HEK293 (cell line): Measurements from ENCODE around the gene ASF1B.

Experiments
- BCL11B ChIP-seq: fragments of 450-650 bp; formaldehyde crosslinking; IDR thresholded peaks from 2 replicates; pipeline ENCODE4 v1.5.1; 2016; ENCODE audit warnings: low read depth, missing biosample characterization, missing genetic modification characterization
- GLI4 ChIP-seq: fragments of 450-650 bp; formaldehyde crosslinking; IDR thresholded peaks from 2 replicates; pipeline ENCODE4 v1.5.1; 2016; ENCODE audit warnings: missing biosample characterization, missing genetic modification characterization
- GLIS1 ChIP-seq: fragments of 450-650 bp; formaldehyde crosslinking; IDR thresholded peaks from 2 replicates; pipeline ENCODE4 v1.5.1; 2016; ENCODE audit warnings: missing biosample characterization, missing genetic modification characterization
- INSM2 ChIP-seq: fragments of 450-650 bp; formaldehyde crosslinking; IDR thresholded peaks from 2 replicates; pipeline ENCODE4 v1.5.1; 2016; ENCODE audit warnings: missing biosample characterization, missing genetic modification characterization
- OVOL3 ChIP-seq: fragments of 450-650 bp; formaldehyde crosslinking; IDR thresholded peaks from 2 replicates; pipeline ENCODE4 v1.5.1; 2016; ENCODE audit warnings: missing biosample characterization, missing genetic modification characterization
- PRDM4 ChIP-seq: fragments of 450-650 bp; formaldehyde crosslinking; IDR thresholded peaks from 2 replicates; pipeline ENCODE4 v1.5.1; 2017; ENCODE audit warnings: missing biosample characterization, missing genetic modification characterization
- SETDB1 ChIP-seq: IDR thresholded peaks from one replicate; pipeline ENCODE4 v1.6.1; 2017; ENCODE audit warnings: mild to moderate bottlenecking, low read length, moderate library complexity, mixed read lengths; ENCODE audit not compliant: insufficient read length
- ZBTB11 ChIP-seq: fragments of 450-650 bp; formaldehyde crosslinking; conservative IDR thresholded peaks from 2 replicates; pipeline ENCODE4 v1.5.1; 2016; ENCODE audit warnings: low read depth, missing biosample characterization, missing genetic modification characterization
- ZBTB48 ChIP-seq: fragments of 450-650 bp; formaldehyde crosslinking; IDR thresholded peaks from 2 replicates; pipeline ENCODE4 v1.5.1; 2016; ENCODE audit warnings: missing biosample characterization, missing genetic modification characterization
- ZNF10 ChIP-seq: fragments of 450-650 bp; formaldehyde crosslinking; IDR thresholded peaks from 2 replicates; pipeline ENCODE4 v1.5.1; 2017; ENCODE audit warnings: missing biosample characterization, missing genetic modification characterization
- ZNF394 ChIP-seq: fragments of 450-650 bp; formaldehyde crosslinking; IDR thresholded peaks from 2 replicates; pipeline ENCODE4 v1.5.1; 2016; ENCODE audit warnings: missing biosample characterization, missing genetic modification characterization, mild to moderate bottlenecking, moderate library complexity, borderline replicate concordance
- ZNF449 ChIP-seq: fragments of 450-650 bp; formaldehyde crosslinking; IDR thresholded peaks from 2 replicates; pipeline ENCODE4 v1.5.1; 2017; ENCODE audit warnings: missing biosample characterization, mild to moderate bottlenecking, missing genetic modification characterization, moderate library complexity
- ZNF610 ChIP-seq: fragments of 450-650 bp; formaldehyde crosslinking; IDR thresholded peaks from 2 replicates; pipeline ENCODE4 v1.5.1; 2016; ENCODE audit warnings: missing biosample characterization, missing genetic modification characterization, borderline replicate concordance
- ZNF76 ChIP-seq: fragments of 450-650 bp; formaldehyde crosslinking; IDR thresholded peaks from 2 replicates; pipeline ENCODE4; 2016; ENCODE audit warnings: low read depth, missing biosample characterization, missing genetic modification characterization, borderline replicate concordance
- ZNF792 ChIP-seq: fragments of 450-650 bp; formaldehyde crosslinking; IDR thresholded peaks from 2 replicates; pipeline ENCODE4 v1.5.1; 2016; ENCODE audit warnings: missing biosample characterization, missing genetic modification characterization
- ZXDB ChIP-seq: fragments of 450-650 bp; formaldehyde crosslinking; IDR thresholded peaks from 2 replicates; pipeline ENCODE4 v1.5.1; 2016; ENCODE audit warnings: missing biosample characterization, missing genetic modification characterization
- TF ChIP-seq, protein P1 (sequence below): fragments of 450-650 bp; formaldehyde crosslinking; IDR thresholded peaks from 2 replicates; pipeline ENCODE4 v1.5.1; 2016; ENCODE audit warnings: missing biosample characterization, missing genetic modification characterization
- TF ChIP-seq, protein P2 (sequence below): fragments of 450-650 bp; formaldehyde crosslinking; IDR thresholded peaks from 2 replicates; pipeline ENCODE4 v1.5.1; 2016; ENCODE audit warnings: missing biosample characterization, missing genetic modification characterization
- TF ChIP-seq, protein P3 (sequence below): fragments of 450-650 bp; formaldehyde crosslinking; IDR thresholded peaks from 2 replicates; pipeline ENCODE4 v1.5.1; 2016; ENCODE audit warnings: missing biosample characterization, missing genetic modification characterization
- TF ChIP-seq, protein P4 (sequence below): fragments of 450-650 bp; formaldehyde crosslinking; IDR thresholded peaks from 2 replicates; pipeline ENCODE4 v1.5.1; 2016; ENCODE audit warnings: missing biosample characterization, missing genetic modification characterization

ASF1B gene

GRCh38 chr19:14135985-14136508 lies 342 bp downstream of the ASF1B start (continued):
- TF ChIP-seq PRDM4 (tag by site-specific recombination), result peak; percentile 35; the same call in 1 of the 2 replicates
- TF ChIP-seq BCL11B (tag by site-specific recombination), result 0 out of 2 replicates have a peak, but pooled peaks have one; percentile 63
- TF ChIP-seq ZBTB48, result peak; percentile 67
- peak; percentile 99 for TF ChIP-seq GLIS1 (tag by site-specific recombination)
- TF ChIP-seq SETDB1, result no peak
- TF ChIP-seq ZNF610 (tag by site-specific recombination), result no peak
- 0 out of 2 replicates have a peak, but pooled peaks have one; percentile 16 for TF ChIP-seq INSM2 (tag by site-specific recombination)
- 0 out of 2 replicates have a peak, but pooled peaks have one; percentile 62 for TF ChIP-seq ZNF792 (tag by site-specific recombination)
- TF ChIP-seq, protein P1, sequence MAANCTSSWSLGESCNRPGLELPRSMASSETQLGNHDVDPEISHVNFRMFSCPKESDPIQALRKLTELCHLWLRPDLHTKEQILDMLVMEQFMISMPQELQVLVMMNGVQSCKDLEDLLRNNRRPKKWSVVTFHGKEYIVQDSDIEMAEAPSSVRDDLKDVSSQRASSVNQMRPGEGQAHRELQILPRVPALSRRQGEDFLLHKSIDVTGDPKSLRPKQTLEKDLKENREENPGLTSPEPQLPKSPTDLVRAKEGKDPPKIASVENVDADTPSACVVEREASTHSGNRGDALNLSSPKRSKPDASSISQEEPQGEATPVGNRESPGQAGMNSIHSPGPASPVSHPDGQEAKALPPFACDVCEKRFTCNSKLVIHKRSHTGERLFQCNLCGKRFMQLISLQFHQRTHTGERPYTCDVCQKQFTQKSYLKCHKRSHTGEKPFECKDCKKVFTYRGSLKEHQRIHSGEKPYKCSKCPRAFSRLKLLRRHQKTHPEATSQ (tag by site-specific recombination), result peak; percentile 69; the same call in 1 of the 2 replicates
- TF ChIP-seq, protein P2, sequence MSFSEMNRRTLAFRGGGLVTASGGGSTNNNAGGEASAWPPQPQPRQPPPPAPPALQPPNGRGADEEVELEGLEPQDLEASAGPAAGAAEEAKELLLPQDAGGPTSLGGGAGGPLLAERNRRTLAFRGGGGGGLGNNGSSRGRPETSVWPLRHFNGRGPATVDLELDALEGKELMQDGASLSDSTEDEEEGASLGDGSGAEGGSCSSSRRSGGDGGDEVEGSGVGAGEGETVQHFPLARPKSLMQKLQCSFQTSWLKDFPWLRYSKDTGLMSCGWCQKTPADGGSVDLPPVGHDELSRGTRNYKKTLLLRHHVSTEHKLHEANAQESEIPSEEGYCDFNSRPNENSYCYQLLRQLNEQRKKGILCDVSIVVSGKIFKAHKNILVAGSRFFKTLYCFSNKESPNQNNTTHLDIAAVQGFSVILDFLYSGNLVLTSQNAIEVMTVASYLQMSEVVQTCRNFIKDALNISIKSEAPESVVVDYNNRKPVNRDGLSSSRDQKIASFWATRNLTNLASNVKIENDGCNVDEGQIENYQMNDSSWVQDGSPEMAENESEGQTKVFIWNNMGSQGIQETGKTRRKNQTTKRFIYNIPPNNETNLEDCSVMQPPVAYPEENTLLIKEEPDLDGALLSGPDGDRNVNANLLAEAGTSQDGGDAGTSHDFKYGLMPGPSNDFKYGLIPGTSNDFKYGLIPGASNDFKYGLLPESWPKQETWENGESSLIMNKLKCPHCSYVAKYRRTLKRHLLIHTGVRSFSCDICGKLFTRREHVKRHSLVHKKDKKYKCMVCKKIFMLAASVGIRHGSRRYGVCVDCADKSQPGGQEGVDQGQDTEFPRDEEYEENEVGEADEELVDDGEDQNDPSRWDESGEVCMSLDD (tag by site-specific recombination), result peak; percentile 45; the same call in 1 of the 2 replicates
- 0 out of 2 replicates have a peak, but pooled peaks have one; percentile 33 for TF ChIP-seq OVOL3 (tag by site-specific recombination)
- TF ChIP-seq ZNF10 (tag by site-specific recombination), result no peak
- peak; percentile 63; the same call in 1 of the 2 replicates for TF ChIP-seq ZNF394 (tag by site-specific recombination)
- TF ChIP-seq ZBTB11 (tag by site-specific recombination), result peak; percentile 90
- TF ChIP-seq, protein P3, sequence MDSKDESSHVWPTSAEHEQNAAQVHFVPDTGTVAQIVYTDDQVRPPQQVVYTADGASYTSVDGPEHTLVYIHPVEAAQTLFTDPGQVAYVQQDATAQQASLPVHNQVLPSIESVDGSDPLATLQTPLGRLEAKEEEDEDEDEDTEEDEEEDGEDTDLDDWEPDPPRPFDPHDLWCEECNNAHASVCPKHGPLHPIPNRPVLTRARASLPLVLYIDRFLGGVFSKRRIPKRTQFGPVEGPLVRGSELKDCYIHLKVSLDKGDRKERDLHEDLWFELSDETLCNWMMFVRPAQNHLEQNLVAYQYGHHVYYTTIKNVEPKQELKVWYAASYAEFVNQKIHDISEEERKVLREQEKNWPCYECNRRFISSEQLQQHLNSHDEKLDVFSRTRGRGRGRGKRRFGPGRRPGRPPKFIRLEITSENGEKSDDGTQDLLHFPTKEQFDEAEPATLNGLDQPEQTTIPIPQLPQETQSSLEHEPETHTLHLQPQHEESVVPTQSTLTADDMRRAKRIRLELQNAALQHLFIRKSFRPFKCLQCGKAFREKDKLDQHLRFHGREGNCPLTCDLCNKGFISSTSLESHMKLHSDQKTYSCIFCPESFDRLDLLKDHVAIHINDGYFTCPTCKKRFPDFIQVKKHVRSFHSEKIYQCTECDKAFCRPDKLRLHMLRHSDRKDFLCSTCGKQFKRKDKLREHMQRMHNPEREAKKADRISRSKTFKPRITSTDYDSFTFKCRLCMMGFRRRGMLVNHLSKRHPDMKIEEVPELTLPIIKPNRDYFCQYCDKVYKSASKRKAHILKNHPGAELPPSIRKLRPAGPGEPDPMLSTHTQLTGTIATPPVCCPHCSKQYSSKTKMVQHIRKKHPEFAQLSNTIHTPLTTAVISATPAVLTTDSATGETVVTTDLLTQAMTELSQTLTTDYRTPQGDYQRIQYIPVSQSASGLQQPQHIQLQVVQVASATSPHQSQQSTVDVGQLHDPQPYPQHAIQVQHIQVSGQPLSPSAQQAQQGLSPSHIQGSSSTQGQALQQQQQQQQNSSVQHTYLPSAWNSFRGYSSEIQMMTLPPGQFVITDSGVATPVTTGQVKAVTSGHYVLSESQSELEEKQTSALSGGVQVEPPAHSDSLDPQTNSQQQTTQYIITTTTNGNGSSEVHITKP, result no peak
- peak; percentile 60; the same call in 1 of the 2 replicates for TF ChIP-seq ZXDB (tag by site-specific recombination)
- TF ChIP-seq, protein P4, sequence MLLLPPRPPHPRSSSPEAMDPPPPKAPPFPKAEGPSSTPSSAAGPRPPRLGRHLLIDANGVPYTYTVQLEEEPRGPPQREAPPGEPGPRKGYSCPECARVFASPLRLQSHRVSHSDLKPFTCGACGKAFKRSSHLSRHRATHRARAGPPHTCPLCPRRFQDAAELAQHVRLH (tag by site-specific recombination), result no peak
- 0 out of 2 replicates have a peak, but pooled peaks have one; percentile 18 for TF ChIP-seq ZNF76 (tag by site-specific recombination)
- TF ChIP-seq ZNF449 (tag by site-specific recombination), result peak; percentile 42; the same call in 1 of the 2 replicates
- peak; percentile 57; the same call in 1 of the 2 replicates for TF ChIP-seq GLI4 (tag by site-specific recombination)
